HCT116 (cell line): ENCODE results near the gene CX3CR1. TPM values are rescaled to one million over a fixed set of nuclear protein-coding genes. Genes with fewer than 3 reads are reported as not detected.

Source experiments
- ATAC-seq: fragments of 200-7000 bp; cut with Tn5 transposase; 2 replicates; pipeline ENCODE4 v1.9.1; 2020; ENCODE audit warnings: mild to moderate bottlenecking, moderate library complexity
- BruUV-seq: library from RNA; stranded (reverse); fragments of 400-500 nt; replicated peaks from 2 replicates; lab custom pipeline; 2021; lab: Mats Ljungman, UMichigan
- CTCF ChIA-PET: fragments of 300-600 bp; sonication (Branson Sonifier 250); formaldehyde crosslinking; loops from one replicate; lab custom pipeline; 2021; ENCODE audit warnings: antibody characterized with exemption; lab: Charles Lee
- POLR2A ChIA-PET: fragments of 300-600, 350-600 bp; sonication (Branson Sonifier 250); formaldehyde crosslinking; loops from one replicate; lab custom pipeline; 2021; ENCODE audit warnings: antibody characterized with exemption; lab: Charles Lee
- RAD21 ChIA-PET, 2 experiments: fragments of 300-600 bp; sonication (Branson Sonifier 250); formaldehyde crosslinking; loops; one replicate each; lab custom pipeline; 2023; ENCODE audit warnings: low total read pairs in 2 of 2; ENCODE audit not compliant: uncharacterized antibody in 2 of 2, unreplicated experiment in 2 of 2, low non-redundant PET in 1 of 2; lab: Charles Lee
- DNase-seq: peaks from one replicate; pipeline ENCODE4 v3.0.0-alpha.2; 2010; ENCODE audit warnings: low read depth, low spot score
- H2AFZ ChIP-seq: fragments of 200-600 bp; shearing (Covaris generic), sonication (generic); 2 replicates; pipeline ENCODE4 v1.6.1; 2017; ENCODE audit warnings: low read depth, mixed run types, mixed read lengths, antibody characterized with exemption, low read length; ENCODE audit not compliant: poor library complexity, severe bottlenecking
- H3K27ac ChIP-seq: 2 replicates; pipeline ENCODE4 v1.5.1; 2012; ENCODE audit warnings: low read depth, low read length
- H3K27me3 ChIP-seq: fragments of 200-600 bp; sonication (generic); 2 replicates; pipeline ENCODE4 v1.6.1; 2016; ENCODE audit warnings: mixed run types, low read length, mixed read lengths; ENCODE audit not compliant: insufficient read depth
- H3K36me3 ChIP-seq, 2 experiments: fragments of 200-500 bp in 1 of 2; fragments of 200-600 bp in 1 of 2; sonication (Bioruptor generic) in 1 of 2; sonication (generic) in 1 of 2; 2 replicates each; pipeline versions ENCODE4 v1.5.1 to v1.6.1; 2014 to 2016; ENCODE audit warnings: low read length in 2 of 2, inconsistent platforms in 1 of 2, mixed read lengths in 1 of 2, mixed run types in 1 of 2; ENCODE audit not compliant: insufficient read depth in 2 of 2, control insufficient read depth in 1 of 2
- H3K4me1 ChIP-seq, 2 experiments: fragments of 200-600 bp in 1 of 2; sonication (generic) in 1 of 2; 2 replicates each; pipeline versions ENCODE4 v1.5.1 to v1.6.1; 2012 to 2017; ENCODE audit warnings: low read length in 2 of 2, inconsistent platforms in 1 of 2, mild to moderate bottlenecking in 1 of 2, mixed read lengths in 1 of 2, mixed run types in 1 of 2, moderate library complexity in 1 of 2; ENCODE audit not compliant: insufficient read depth in 2 of 2, control insufficient read depth in 1 of 2
- H3K4me2 ChIP-seq: fragments of 200-600 bp; sonication (generic); 2 replicates; pipeline ENCODE4 v1.6.1; 2017; ENCODE audit warnings: mixed run types, low read length, mixed read lengths
- H3K4me3 ChIP-seq, 2 experiments: fragments of 200-600 bp in 1 of 2; sonication (generic) in 1 of 2; replicated peaks in 1 of 2; 2 replicates each; pipeline ENCODE4 v1.5.1; 2011 to 2016; ENCODE audit warnings: low read length in 2 of 2, control low read depth in 1 of 2, low read depth in 1 of 2, mild to moderate bottlenecking in 1 of 2, mixed read lengths in 1 of 2, mixed run types in 1 of 2
- H3K79me2 ChIP-seq: fragments of 200-600 bp; sonication (generic); 2 replicates; pipeline ENCODE4 v1.6.1; 2017; ENCODE audit warnings: mild to moderate bottlenecking, mixed run types, low read length, moderate library complexity, mixed read lengths; ENCODE audit not compliant: insufficient read depth
- H3K9ac ChIP-seq: fragments of 200-600 bp; sonication (generic); 2 replicates; pipeline ENCODE4 v1.6.1; 2016; ENCODE audit warnings: low read length, mixed read lengths
- H3K9me2 ChIP-seq: fragments of 200-600 bp; sonication (generic), shearing (Covaris generic); 2 replicates; pipeline ENCODE4 v1.6.1; 2017; ENCODE audit warnings: mixed run types, mild to moderate bottlenecking, moderate library complexity; ENCODE audit not compliant: insufficient read depth
- H3K9me3 ChIP-seq, 2 experiments: fragments of 200-500 bp in 1 of 2; fragments of 200-600 bp in 1 of 2; sonication (Bioruptor generic) in 1 of 2; sonication (generic) in 1 of 2; 2 replicates each; pipeline ENCODE4 v1.6.1; 2014 to 2017; ENCODE audit warnings: low read length in 2 of 2, mixed read lengths in 2 of 2, inconsistent platforms in 1 of 2, low read depth in 1 of 2, mild to moderate bottlenecking in 1 of 2, mixed run types in 1 of 2, moderate library complexity in 1 of 2; ENCODE audit not compliant: control insufficient read depth in 1 of 2, insufficient read depth in 1 of 2
- H4K20me1 ChIP-seq: fragments of 200-600 bp; sonication (generic), shearing (Covaris generic); 2 replicates; pipeline ENCODE4 v1.6.1; 2017; ENCODE audit warnings: mixed run types, mild to moderate bottlenecking, moderate library complexity; ENCODE audit not compliant: insufficient read depth
- CBX3 ChIP-seq: IDR thresholded peaks from 2 replicates; pipeline ENCODE4 v1.6.1; 2012; ENCODE audit warnings: low read depth
- CEBPB ChIP-seq: IDR thresholded peaks from 2 replicates; pipeline ENCODE4 v1.6.1; 2012; ENCODE audit warnings: low read depth
- EGR1 ChIP-seq: IDR thresholded peaks from 2 replicates; pipeline ENCODE4 v1.6.1; 2012; ENCODE audit warnings: low read depth
- ELF1 ChIP-seq: IDR thresholded peaks from 2 replicates; pipeline ENCODE4 v1.6.1; 2012; ENCODE audit warnings: low read depth, borderline replicate concordance
- EZH2 ChIP-seq: fragments of 200-600 bp; sonication (generic); IDR thresholded peaks from 2 replicates; pipeline ENCODE4 v1.6.1; 2017; ENCODE audit warnings: antibody characterized with exemption, mixed run types
- EZH2phosphoT487 ChIP-seq: fragments of 200-600 bp; IDR thresholded peaks from 2 replicates; pipeline ENCODE4 v1.6.1; 2018; ENCODE audit warnings: antibody characterized with exemption, borderline replicate concordance
- JUND ChIP-seq: IDR thresholded peaks from 2 replicates; pipeline ENCODE4 v1.6.1; 2012
- REST ChIP-seq: IDR thresholded peaks from 2 replicates; pipeline ENCODE4 v1.6.1; 2012; ENCODE audit warnings: low read depth
- SIN3A ChIP-seq: IDR thresholded peaks from 2 replicates; pipeline ENCODE4 v1.6.1; 2012; ENCODE audit warnings: low read depth
- SP1 ChIP-seq: IDR thresholded peaks from 2 replicates; pipeline ENCODE4 v1.6.1; 2012; ENCODE audit warnings: low read depth
- SRF ChIP-seq: IDR thresholded peaks from 2 replicates; pipeline ENCODE4 v1.6.1; 2012; ENCODE audit warnings: low read depth
- TCF7L2 ChIP-seq: IDR thresholded peaks from 2 replicates; pipeline ENCODE4 v1.7.0; 2011; ENCODE audit warnings: borderline replicate concordance, inconsistent platforms; ENCODE audit not compliant: insufficient read depth, insufficient read length; ENCODE audit errors: extremely low read depth
- YY1 ChIP-seq: IDR thresholded peaks from 2 replicates; pipeline ENCODE4 v1.6.1; 2011; ENCODE audit warnings: low read length, low read depth, moderate library complexity, mild to moderate bottlenecking; ENCODE audit not compliant: insufficient replicate concordance; ENCODE audit errors: extremely low read depth
- ZBTB33 ChIP-seq: IDR thresholded peaks from 2 replicates; pipeline ENCODE4 v1.6.1; 2011; ENCODE audit warnings: mild to moderate bottlenecking, low read length, moderate library complexity; ENCODE audit not compliant: insufficient replicate concordance; ENCODE audit errors: extremely low read depth
- ZNF274 ChIP-seq: fragments of 200-500 bp; sonication (Bioruptor generic); IDR thresholded peaks from 2 replicates; pipeline ENCODE4 v1.6.1; 2014; ENCODE audit warnings: mild to moderate bottlenecking, low read depth, low read length, inconsistent platforms
- intact Hi-C: fragments of 100-400 bp; cut with micrococcal nuclease; formaldehyde crosslinking; loops from 2 replicates; pipeline ENCODE4 v1.10.0; 2022
- total RNA-seq: library from RNA; stranded (reverse); gene quantifications from one replicate; pipeline ENCODE4 v1.2.1, GENCODE V29; 2021; ENCODE audit not compliant: unreplicated experiment
- TF ChIP-seq, protein P1 (sequence below): IDR thresholded peaks from 2 replicates; pipeline ENCODE4 v1.6.1; 2012

The CX3CR1 gene
- total RNA-seq, 1 experiment from 2014 or later = 0.10 TPM

GRCh38 chr3:39281533-39281932 is 1.7 kb upstream of the CX3CR1 start:
- H3K4me1 ChIP-seq = no peaks in the 10 kb centered on the region
- peaks cover 16% of the 10 kb centered on the region for H3K27me3 ChIP-seq
- H3K27ac ChIP-seq = no peak overlapping the region
- no peaks in the 10 kb centered on the region for H3K79me2 ChIP-seq
- intact Hi-C loops = no loop called here
- H3K4me2 ChIP-seq = no peak overlapping the region
- no peak overlapping the region for H2AFZ ChIP-seq
- no peak for TF ChIP-seq EZH2phosphoT487
- TF ChIP-seq EGR1 = no peak
- no peak for TF ChIP-seq SP1
- TF ChIP-seq TCF7L2 = no peak
- no peak for TF ChIP-seq SRF
- no peak for TF ChIP-seq YY1
- TF ChIP-seq CBX3 = no peak
- TF ChIP-seq, protein P1, sequence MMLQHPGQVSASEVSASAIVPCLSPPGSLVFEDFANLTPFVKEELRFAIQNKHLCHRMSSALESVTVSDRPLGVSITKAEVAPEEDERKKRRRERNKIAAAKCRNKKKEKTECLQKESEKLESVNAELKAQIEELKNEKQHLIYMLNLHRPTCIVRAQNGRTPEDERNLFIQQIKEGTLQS = no peak
- no peak for TF ChIP-seq SIN3A
- no peak for TF ChIP-seq REST
- no peak for TF ChIP-seq CEBPB
- TF ChIP-seq EZH2 = no peak
- no peak for TF ChIP-seq ELF1
- no peak for TF ChIP-seq JUND
- no peak for TF ChIP-seq ZNF274
- no peak for TF ChIP-seq ZBTB33
- DNase-seq = no peak
- CTCF ChIA-PET = no interaction called here
- H4K20me1 ChIP-seq = no peaks in the 10 kb centered on the region
- no peak overlapping the region for H3K9ac ChIP-seq
- no peaks in the 10 kb centered on the region for H3K9me2 ChIP-seq
- no peak overlapping the region for H3K4me3 ChIP-seq
- ATAC-seq = no peak
- no peaks in the 10 kb centered on the region for H3K36me3 ChIP-seq
- no peaks in the 10 kb centered on the region for H3K9me3 ChIP-seq
- RAD21 ChIA-PET = no interaction called here
- POLR2A ChIA-PET = no interaction called here
- no TSS peak for BruUV-seq
